ACC112 (cell line): ENCODE data around the gene TNFAIP8.

Experiments used
- H2AFZ ChIP-seq: fragments of 200-600 bp; sonication (generic); one replicate; pipeline ENCODE4 v1.6.0; 2017; ENCODE audit warnings: antibody characterized with exemption, low read length; ENCODE audit not compliant: unreplicated experiment
- H3K27ac ChIP-seq: fragments of 200-600 bp; sonication (generic); 2 replicates; pipeline ENCODE4 v1.5.1; 2014; ENCODE audit warnings: low read depth, mild to moderate bottlenecking, antibody characterized with exemption, low read length, moderate library complexity
- H3K27me3 ChIP-seq: fragments of 200-600 bp; sonication (generic); 2 replicates; pipeline ENCODE4 v1.6.1; 2014; ENCODE audit warnings: mild to moderate bottlenecking, antibody characterized with exemption, low read length, moderate library complexity, mixed read lengths; ENCODE audit not compliant: insufficient read depth
- H3K36me3 ChIP-seq: fragments of 200-600 bp; sonication (generic); 2 replicates; pipeline ENCODE4 v1.6.1; 2016; ENCODE audit warnings: mild to moderate bottlenecking, antibody characterized with exemption, low read length, moderate library complexity, mixed read lengths; ENCODE audit not compliant: insufficient read depth
- H3K4me1 ChIP-seq: fragments of 200-600 bp; sonication (generic); one replicate; pipeline ENCODE4 v1.6.1; 2016; ENCODE audit warnings: low read length, mixed read lengths; ENCODE audit not compliant: insufficient read depth, unreplicated experiment, control insufficient read depth
- H3K4me3 ChIP-seq: fragments of 200-600 bp; sonication (generic); 2 replicates; pipeline ENCODE4 v1.5.1; 2014; ENCODE audit warnings: mild to moderate bottlenecking, low read depth, low read length
- H3K79me2 ChIP-seq: fragments of 200-600 bp; sonication (generic); one replicate; pipeline ENCODE4 v1.6.0; 2016; ENCODE audit warnings: low read length; ENCODE audit not compliant: control insufficient read depth, unreplicated experiment, insufficient read depth

The TNFAIP8 gene

DNA sequence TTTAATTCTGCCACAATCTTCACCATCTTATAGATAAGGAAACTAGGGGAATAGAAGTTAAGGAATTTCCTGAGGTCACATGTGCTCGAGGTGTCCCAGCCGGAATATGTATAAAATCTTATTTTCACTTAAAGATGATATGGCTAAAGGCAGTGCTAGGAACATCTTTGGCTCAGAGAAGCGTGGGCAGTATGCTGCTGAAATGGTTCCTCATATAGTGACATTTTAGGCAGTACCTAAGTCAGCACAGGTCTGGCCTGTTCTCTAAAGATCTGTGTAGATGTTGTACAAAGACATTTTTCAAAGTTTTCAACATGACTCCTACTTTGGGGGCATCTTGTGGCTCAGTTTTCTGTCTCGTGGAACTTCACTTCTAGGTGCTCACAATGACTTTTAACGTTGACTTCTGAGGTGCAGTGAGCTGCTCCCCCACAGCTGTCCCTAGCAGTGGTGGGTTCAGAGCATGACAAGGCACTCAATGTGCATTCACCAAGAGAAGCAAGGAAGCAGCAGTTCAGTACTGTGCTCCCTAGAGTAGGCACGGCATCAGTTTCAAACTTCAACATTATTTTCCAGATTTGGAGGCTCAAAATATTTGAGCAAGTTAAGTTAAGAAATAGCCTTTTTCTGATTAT lies 40.3 kb downstream of the TNFAIP8 start:
- no peaks in the 10 kb centered on the region for H3K27me3 ChIP-seq
- 0 out of 2 replicates have a peak, but pooled peaks cover 5% of the 10 kb centered on the region for H3K36me3 ChIP-seq
- no peak overlapping the region for H3K27ac ChIP-seq
- peaks cover 44% of the 10 kb centered on the region for H3K4me1 ChIP-seq
- no peaks in the 10 kb centered on the region for H3K79me2 ChIP-seq
- H3K4me3 ChIP-seq, result no peak overlapping the region
- no peak overlapping the region for H2AFZ ChIP-seq

DNA sequence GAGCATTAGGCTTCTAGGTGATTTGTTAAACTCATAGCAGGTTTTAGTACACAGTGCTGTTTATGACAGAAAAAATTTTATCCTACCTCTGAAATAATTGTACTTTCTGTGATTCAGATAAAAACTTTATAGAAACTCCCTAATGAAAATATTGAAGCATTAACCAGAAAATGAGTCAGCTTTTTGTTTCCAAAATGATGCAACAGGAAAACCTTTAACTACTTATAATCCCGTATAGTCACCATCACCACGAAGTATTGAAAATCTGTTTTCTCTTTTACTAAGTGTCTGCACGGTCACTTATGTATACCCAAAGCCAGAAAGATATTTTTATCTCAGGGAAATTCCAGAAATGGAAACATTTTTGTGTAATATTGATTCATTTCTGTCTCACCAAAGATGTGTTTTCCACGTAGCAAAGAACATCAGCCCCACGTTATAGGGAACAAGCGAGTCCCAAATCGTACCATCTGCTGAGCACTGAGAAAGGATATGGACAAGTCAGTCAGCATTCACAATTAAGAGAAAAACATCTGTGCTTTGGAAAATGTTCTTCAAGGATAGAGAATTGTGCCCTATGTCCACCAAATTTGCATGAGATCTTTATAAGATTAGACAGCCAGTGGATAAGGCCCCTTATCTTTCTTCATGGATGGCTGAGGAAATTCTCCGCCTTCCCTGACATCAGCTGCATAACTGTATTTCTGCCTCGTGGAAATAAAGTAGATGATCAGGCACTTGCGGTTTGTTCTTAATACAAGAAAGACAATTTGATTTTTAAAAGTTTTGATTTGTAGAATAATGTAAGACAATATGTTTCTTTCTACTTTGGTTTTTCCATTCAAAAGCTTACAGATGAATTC lies 41.9 kb downstream of the TNFAIP8 start:
- peak overlapping the region; percentile 78 for H2AFZ ChIP-seq
- H3K79me2 ChIP-seq, result no peaks in the 10 kb centered on the region
- H3K27ac ChIP-seq, result peak overlapping the region; percentile 95
- no peaks in the 10 kb centered on the region for H3K27me3 ChIP-seq
- H3K4me1 ChIP-seq, result peaks cover 44% of the 10 kb centered on the region
- H3K36me3 ChIP-seq, result 0 out of 2 replicates have a peak, but pooled peaks cover 4% of the 10 kb centered on the region
- peak overlapping the region; percentile 47 for H3K4me3 ChIP-seq

DNA sequence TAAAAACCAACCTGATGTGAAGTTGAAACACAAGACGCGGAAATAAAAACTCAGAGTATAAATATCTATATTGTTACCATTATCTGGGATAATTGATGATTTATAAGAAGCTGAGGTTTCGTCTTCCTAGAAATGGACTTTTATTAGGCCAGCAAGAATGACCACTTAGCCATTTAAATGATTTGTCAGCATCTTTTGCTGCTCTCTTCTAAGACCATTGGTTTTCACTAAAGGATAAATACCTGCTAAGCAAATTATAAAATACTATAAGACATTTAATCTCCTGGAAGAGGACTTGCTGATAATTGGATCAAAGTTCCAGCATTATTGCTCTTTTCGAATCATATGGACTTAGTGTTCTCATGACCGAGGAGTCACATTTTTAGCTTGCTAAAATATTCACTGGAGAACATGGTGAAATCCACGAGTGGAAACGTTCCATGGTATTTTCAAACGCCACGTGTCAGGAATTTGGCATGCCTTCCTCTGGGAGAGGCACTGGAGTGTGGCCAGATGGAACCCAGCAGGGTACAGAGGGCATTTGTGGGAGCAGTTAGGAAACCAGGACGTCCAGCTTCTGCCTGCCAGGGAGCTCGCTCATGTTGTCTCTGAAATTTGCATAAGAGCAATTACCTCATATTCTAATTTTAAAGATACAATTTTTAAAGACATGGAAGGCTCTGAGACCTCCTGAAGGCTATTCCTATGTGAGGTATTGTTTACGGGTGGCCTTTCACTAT lies 43.1 kb downstream of the TNFAIP8 start:
- Histone ChIP-seq H2AFZ (no peak overlapping the region), H3K4me3 (no peak overlapping the region), H3K27me3 (no peaks in the 10 kb centered on the region)

DNA sequence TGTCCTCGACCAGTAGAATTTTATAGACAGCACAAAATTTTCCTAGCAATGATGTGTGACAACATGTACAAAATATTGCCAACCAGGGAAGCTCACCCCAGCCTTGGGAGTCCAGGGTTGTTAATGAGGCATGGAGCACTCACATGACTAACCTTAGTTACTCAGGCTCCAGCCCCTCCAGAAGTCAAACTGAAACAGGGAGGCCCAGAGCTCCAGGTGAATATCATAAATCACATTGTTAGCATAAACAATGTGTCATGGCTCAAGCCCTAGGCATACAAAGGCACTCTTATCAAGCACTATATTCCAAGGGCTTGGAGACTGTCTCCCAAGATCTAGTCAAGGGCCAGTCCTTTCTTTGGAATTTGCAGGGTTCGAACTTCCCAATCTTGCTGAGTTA lies 44.4 kb downstream of the TNFAIP8 start:
- Histone ChIP-seq H3K4me1 (peaks cover 29% of the 10 kb centered on the region), H3K27ac (no peak overlapping the region), H3K36me3 (no peaks in the 10 kb centered on the region), H3K79me2 (no peaks in the 10 kb centered on the region), H3K4me3 (no peak overlapping the region), H2AFZ (no peak overlapping the region), H3K27me3 (no peaks in the 10 kb centered on the region)

More for the DNA sequence above, 43.1 kb downstream of the TNFAIP8 start:
- no peaks in the 10 kb centered on the region for H3K79me2 ChIP-seq
- H3K27ac ChIP-seq, result peak overlapping the region; percentile 95
- no peaks in the 10 kb centered on the region for H3K36me3 ChIP-seq
- peaks cover 33% of the 10 kb centered on the region for H3K4me1 ChIP-seq

DNA sequence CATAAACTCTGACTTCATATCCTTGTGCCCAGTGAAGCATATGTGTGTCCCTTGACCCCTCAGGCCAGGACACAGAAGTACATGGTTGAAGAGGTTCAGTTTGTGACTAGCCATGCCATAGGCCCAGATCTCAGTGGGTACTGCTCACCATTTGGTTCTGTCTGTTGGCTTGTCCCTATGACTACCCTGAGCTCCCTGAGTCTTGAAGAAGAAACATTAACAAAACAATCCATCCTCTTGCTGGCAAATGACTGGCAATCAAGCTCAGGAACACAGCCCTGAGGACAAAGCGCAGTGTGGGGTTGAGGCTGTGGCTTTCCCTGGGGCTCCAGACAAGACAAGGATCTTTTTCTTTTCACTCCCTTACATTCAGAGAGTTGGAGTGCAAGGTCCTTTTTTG lies 46.3 kb downstream of the TNFAIP8 start:
- no peak overlapping the region for H3K27ac ChIP-seq
- H3K4me3 ChIP-seq, result no peak overlapping the region
- H3K36me3 ChIP-seq, result no peaks in the 10 kb centered on the region

DNA sequence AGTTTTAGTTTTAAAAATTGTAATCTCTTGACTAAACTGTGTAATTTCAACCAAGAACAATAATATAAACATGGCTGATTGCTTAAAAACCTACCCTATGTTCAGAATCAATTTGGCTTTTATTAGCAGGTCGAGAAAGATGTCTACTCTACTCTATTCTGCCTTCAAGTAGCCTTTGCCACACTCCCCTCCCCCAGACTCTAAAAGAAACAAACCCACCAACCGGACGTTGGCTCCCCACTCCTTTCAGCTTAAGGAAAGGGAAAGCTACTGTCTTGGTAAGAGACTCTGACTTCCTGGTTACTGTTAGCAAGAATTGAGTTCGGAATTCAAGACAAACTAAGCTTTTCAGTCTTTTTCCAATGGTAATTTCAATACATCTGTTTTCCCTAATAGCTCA lies 46.7 kb downstream of the TNFAIP8 start:
- H3K27me3 ChIP-seq, result no peaks in the 10 kb centered on the region
- peaks cover 22% of the 10 kb centered on the region for H3K4me1 ChIP-seq
- no peak overlapping the region for H3K4me3 ChIP-seq
- H3K27ac ChIP-seq, result no peak overlapping the region
- H3K79me2 ChIP-seq, result no peaks in the 10 kb centered on the region
- H3K36me3 ChIP-seq, result no peaks in the 10 kb centered on the region
- no peak overlapping the region for H2AFZ ChIP-seq

More for the DNA sequence above, 46.3 kb downstream of the TNFAIP8 start:
- Histone ChIP-seq H3K4me1 (peaks cover 26% of the 10 kb centered on the region), H3K27me3 (no peaks in the 10 kb centered on the region), H2AFZ (no peak overlapping the region), H3K79me2 (no peaks in the 10 kb centered on the region)

DNA sequence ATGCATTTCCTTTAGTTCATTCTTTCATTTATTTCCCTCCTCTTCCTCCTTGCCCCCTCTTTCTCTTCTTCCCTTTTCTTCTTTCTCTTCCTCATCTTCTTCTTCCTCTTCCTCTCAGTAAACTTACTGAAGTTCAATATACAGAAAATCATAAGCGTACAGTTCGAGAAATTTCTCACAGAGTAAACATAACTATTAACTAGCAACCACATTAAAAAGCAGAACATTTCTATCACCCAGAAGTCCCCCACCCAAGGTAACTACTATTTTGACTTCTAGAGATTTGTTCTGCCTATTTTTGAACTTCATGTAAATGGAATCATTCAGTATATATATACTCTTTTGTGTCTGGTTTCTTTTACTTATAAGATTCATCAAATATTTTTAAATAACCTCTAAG lies 48.2 kb downstream of the TNFAIP8 start:
- no peaks in the 10 kb centered on the region for H3K36me3 ChIP-seq
- no peak overlapping the region for H3K27ac ChIP-seq
- no peak overlapping the region for H3K4me3 ChIP-seq
- no peak overlapping the region for H2AFZ ChIP-seq
- H3K79me2 ChIP-seq, result no peaks in the 10 kb centered on the region
- H3K27me3 ChIP-seq, result no peaks in the 10 kb centered on the region
- H3K4me1 ChIP-seq, result peaks cover 9% of the 10 kb centered on the region

DNA sequence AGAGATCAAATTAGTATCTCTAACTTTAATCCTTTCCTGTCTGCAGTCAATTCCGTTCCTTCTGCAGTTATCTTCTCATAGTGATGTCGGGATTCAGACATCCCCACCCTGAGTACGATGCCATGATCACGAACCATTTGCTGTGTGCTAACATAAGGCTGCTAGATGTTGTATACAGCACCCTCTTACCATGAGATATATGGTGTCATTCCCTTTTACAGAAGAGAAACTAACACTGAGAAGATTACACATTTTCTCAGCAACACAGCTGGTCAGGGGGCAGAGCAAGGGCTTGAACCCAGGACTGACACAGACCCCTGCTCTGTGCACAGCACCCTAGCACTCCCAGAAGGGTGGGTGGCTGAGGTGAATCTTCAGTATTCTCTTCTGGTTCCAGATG lies 49.6 kb downstream of the TNFAIP8 start:
- H3K79me2 ChIP-seq, result no peaks in the 10 kb centered on the region
- H3K27ac ChIP-seq, result no peak overlapping the region
- H3K4me3 ChIP-seq, result no peak overlapping the region
- H3K27me3 ChIP-seq, result no peaks in the 10 kb centered on the region
- H3K4me1 ChIP-seq, result no peaks in the 10 kb centered on the region
- H3K36me3 ChIP-seq, result no peaks in the 10 kb centered on the region
- H2AFZ ChIP-seq, result no peak overlapping the region

DNA sequence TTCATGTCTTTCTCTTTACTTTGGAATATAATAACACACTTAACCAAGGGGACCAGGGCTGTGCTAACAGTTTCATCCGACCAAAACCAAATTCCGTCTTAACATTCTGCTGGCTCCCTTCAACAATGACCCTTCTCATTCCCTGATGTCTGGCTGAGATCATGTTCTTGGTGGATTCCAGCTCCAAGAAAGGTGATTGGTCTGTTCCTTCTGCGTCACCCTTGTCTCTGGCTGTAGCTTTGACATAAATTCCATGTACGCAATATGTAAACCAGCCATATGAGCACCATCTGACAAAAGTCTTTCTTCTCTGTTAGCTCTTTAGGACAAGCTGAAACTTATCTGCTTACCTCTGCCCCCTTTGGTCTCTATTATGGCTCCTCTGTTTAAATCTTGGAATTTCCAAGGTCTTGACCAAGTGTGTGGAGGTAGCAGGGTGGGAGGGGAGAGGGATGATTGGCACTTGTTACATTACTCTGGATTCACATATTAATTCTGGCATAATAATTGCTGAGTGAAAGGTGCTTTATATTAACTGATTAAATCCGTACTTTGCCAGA lies 50.8 kb downstream of the TNFAIP8 start:
- Histone ChIP-seq H3K4me1 (peaks cover 4% of the 10 kb centered on the region), H3K79me2 (no peaks in the 10 kb centered on the region), H3K27ac (no peak overlapping the region), H2AFZ (no peak overlapping the region), H3K4me3 (no peak overlapping the region), H3K36me3 (no peaks in the 10 kb centered on the region), H3K27me3 (no peaks in the 10 kb centered on the region)

DNA sequence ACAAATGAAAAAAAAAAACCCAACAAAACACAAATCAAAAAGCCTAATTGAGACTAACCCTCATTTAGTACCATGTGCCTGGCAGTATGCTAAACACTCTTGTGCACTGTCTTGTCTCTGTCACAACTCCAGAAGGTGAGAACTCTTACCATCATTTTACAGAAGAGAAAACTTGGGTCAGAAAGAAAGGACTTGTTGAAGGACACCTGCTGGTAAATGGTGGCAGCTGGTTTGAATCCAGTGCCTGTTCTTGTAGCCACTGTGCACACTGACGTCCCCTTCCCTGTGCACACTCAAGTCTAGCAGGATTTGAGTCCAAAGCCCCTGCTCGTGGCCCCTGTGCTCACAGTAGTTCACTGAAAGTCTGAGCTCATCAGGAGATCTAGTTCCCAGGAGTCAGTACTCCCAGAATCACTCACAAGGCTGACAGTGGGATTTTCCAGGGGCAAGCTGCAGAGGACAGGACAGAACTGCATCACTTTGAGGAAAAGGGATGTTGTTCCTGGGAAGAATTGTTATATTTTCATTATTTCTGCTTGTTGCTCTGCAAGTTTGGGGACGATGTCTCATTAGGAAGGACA lies 53.5 kb downstream of the TNFAIP8 start:
- Histone ChIP-seq H3K36me3 (no peaks in the 10 kb centered on the region), H3K4me1 (peaks cover 4% of the 10 kb centered on the region), H3K79me2 (no peaks in the 10 kb centered on the region), H3K27ac (no peak overlapping the region), H3K27me3 (no peaks in the 10 kb centered on the region), H3K4me3 (no peak overlapping the region), H2AFZ (no peak overlapping the region)
